ENCODE results near the gene DAZAP1. TPM values are rescaled to one million over a fixed set of nuclear protein-coding genes. Genes with fewer than 3 reads are reported as not detected.

The DAZAP1 gene
- total RNA-seq: 42.3 and 80.3 TPM in 2 replicates

DNA sequence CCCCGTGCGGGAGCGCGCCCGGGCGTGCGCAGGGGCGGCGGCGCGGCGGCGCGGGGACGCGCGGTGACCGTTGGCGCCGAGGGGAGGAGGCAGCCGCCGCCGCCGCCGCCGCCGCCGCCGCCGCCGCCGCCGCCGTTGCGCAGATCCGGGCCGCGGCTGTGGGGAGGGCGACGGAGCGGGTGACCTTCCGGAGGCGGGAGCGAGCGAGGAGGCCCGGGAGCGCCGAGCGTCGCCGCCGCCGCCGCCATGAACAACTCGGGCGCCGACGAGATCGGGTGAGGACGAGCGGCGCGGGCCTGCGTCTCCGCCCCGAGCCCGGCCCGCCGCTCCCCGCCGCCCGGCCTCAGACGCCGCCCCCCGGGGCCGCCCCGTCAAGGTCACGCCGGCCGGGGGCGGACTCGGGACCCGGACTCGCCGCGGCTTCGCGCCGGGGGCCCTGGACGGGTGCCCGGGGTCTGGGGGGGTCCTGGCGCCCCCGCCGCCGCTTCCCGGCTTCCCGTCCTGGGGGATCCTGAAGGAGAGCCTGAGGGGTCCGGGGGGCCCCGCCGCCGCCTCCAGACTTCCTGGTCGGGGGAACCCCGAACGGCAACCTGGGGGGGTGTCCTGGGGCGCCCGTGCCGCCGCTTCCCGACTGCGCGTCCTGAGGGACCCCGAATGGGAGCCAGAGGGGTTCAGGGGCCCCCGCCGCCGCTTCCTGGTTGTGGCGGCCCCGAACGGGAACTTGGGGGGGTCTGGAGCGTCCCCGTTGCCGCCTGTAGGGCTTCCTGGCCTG, at the start of gene DAZAP1:
DAZAP1 (plus strand) TSS at position 59 of the 772 bp plus-strand sequence; CDS start at position 247, 188 bp downstream.

DNA sequence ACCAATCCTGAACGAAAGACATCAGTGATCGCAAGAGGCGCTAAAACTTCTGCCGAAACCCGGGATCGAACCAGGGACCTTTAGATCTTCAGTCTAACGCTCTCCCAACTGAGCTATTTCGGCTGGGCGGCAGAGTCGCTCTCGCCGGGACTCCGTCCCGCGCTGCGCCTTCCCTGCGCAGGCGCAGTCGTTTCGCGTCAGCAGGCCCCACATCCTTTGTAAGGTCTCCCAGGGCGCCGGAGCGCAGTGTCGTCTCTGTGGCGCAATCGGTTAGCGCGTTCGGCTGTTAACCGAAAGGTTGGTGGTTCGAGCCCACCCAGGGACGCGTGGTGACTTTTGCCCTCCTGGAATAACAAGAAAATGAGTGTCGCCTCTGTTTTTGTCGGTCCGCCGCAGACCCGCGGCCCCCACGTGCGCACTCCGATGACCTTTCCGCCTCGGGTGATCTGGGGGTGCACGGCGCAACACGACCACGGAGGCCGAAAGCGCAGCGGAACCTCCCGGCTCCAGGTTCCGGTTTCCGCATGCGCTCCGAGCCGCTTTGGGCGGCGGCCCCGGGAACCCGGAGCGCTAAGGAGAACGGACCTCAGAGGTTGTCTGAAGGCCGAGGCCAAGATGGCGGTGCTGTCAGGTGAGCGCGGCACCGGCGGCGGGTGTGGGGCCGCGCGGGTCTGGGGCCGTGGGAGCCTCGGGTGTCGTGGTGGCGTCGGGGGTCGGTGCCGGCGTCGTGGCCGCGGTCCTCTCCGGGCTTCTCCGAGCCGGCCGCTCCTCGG, 23.9 kb upstream of the DAZAP1 start, which contains the start of gene NDUFS7:
NDUFS7 (plus strand) TSS at position 596 of the 773 bp plus-strand sequence; CDS start at position 616, 20 bp downstream.

DNA sequence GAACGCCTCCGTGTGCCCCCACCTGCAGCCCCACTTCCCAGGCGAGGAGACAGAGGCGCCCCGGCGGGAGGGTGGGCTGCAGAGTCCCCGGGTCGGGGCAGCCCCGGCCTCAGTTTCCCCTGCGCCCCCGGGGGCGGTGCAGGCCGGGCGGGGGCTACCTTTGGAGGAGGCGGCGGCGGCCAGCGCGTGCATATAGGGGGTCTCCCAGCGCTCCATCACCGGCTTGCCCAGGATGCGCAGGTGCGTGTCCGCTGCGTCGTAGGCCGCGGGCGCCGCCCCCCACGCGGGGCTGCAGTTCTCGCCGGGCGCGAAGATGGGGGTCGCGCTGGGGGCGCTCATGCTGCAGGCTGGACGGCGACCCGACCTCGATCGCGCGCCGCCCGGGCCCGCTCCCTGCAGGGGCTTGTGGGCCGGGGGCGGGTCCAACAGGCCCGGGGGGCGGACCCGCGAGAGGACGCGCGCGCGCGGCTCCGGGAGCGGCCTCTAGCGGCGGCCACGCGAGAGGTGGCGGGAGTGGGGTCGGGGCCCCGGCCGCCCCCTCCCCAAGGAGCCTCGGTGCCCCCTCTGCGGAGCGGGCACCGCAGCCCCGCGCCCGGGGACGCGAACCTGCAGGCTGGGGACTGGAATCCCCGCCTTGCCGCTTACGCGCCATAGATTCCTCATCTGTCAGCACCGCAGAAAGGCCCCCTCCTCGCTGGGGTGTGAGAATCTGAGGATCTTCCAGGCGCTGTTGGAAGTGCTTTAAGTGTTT, 6.1 kb upstream of the DAZAP1 start, which contains the start of gene GAMT:
GAMT (minus strand) TSS at position 405 of the 751 bp plus-strand sequence; CDS start at position 339, 66 bp downstream.

DNA sequence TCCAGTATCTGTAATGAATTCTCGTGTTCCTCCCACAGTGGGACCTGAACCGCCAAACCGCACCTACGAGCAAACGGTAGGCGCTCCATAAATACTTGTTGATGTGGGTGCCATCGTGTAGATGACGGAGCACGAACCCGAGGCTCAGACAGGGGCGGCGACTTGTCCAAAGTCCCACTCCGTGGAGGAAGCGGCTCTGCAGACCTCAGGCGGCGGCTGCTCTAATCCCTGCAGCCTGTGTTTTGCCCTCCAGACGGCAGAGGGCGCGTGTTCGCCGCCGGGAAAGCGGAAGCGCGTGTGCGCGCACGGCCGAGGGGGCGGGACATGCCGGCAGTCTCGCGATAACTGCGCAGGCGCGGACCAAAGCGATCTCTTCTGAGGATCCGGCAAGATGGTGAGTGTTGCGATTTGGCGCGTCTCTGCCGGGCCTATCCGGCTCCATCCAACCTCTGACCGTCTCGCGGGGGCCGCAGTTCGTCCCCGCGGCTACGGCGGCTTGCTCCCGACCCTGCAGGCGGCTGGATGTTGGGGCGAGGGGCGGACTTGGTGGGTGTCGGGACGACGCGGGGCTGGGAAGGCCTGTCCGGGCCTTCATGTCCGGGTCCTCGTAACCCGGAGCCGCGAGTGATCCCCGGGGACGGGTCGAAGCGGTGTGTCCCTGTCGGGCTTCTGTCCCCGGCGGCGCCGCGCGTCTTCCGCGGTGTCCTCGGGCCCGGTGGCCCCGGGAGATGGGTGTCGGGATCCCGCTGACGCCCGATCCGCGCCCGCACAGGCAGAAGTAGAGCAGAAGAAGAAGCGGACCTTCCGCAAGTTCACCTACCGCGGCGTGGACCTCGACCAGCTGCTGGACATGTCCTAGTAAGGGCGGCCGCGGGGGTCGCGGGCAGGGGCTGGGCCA, 30.9 kb downstream of the DAZAP1 start, which contains the start of gene RPS15:
RPS15 (plus strand) TSS at position 362 of the 898 bp plus-strand sequence; CDS start at position 392, 30 bp downstream.

DNA sequence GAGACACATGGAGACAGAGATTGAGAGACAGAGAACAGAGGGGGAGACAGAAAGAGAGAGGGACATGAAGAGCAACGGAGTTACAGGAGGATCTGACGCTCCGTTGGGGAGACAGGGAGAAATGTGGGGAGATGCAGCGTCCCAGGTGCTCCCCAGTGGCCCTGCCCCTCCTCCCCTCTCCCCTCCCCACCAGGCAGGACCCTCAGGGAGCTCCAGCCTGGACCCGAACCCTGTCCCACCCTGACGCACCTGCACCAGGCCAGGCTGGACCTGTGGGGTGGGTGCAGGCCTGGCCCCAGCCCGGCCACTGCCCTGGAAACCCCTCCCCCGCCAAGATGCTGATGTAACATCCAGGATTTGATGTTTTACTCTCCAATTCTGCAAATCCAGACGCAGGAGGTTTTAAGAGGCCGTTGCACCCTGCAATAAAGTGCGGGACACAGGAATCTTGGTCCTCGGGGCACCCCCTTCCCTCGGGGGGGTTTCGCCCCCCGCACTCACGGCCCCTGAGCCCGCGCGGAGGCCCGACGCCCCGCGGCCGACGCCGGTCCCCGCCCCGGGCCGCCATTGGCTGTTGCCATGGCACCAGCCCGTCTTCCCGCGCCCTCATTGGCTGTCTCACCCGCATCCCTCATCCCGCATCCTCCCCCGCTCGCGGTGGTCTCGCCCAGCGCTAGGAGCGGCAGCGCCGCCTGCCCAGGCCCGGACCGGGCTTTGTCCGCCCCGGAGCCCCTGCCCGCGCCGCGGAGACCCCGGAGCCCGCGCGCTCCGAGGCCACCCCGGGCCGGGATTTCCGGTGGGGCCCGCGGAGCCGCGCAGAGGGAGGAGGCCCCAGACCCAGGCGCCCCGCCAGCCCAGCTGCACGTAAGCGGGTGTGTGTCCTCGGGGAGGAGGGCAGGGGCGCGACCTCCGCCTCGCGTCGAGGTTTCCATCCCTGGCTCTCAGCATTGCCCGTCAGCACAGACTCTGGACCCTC, 42.4 kb downstream of the DAZAP1 start, which contains the start of gene APC2:
APC2 (plus strand) TSS at position 655 of the 976 bp plus-strand sequence. CDS start 2,881 bp downstream, outside the sequence.

DNA sequence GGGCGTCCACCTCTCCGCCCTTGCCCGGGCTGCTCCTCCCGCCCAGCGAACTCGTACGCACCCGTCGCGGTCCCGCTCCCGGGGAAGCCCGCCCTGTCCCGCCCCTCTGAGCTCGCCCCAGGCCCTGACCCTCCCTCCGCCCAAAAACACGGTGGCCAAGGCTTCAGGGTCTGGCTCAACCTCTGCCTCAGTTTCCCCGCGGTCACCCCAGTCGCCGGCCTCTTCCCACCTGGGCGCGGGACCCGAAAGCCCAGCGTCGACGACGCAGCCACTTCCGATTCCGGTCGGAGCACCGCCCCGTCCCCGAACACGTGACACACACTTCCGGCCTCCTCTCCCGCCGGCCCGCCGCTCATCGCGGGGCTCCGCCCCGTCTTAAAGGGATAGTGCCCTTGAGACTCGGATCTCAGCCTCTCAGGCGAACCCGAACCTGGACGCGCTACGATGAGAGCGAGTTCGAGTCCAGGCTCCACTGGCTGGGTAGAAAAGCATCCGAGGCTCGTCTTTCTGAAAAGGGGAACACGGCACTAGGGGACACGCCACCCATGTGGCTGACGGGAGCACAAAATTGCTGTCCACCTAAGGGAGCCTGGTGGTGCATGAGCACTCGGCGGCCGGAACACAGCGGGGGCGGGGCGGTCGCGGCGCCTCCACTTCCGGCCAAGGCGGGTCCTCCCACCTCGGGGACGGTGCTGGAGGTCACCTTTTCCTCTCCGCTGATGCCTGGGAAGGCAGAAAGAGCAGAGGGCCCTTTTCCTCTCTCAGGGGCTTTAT, 71.7 kb downstream of the DAZAP1 start, which contains the start of gene C19orf25:
C19orf25 (minus strand) TSS at position 282 of the 774 bp plus-strand sequence. CDS start 312 bp downstream, outside the sequence.

Other genes with a start within 250 kb of the DAZAP1 start
- 34.1 and 40.3 TPM in 2 replicates for gene SBNO2, start 233.3 kb upstream of the DAZAP1 start, total RNA-seq
- gene STK11, start 201.8 kb upstream of the DAZAP1 start, total RNA-seq: 82.9 and 101 TPM in 2 replicates
- 1.7 TPM in 2 replicates for gene CBARP, start 169.6 kb upstream of the DAZAP1 start, total RNA-seq
- gene ATP5F1D, start 165.8 kb upstream of the DAZAP1 start, total RNA-seq: 11.8 and 29.1 TPM in 2 replicates
- 8.7 and 22.4 TPM in 2 replicates for gene MIDN, start 159.0 kb upstream of the DAZAP1 start, total RNA-seq
- 199 and 207 TPM in 2 replicates for gene CIRBP, start 138.3 kb upstream of the DAZAP1 start, total RNA-seq
- gene FAM174C, start 132.1 kb upstream of the DAZAP1 start, total RNA-seq: 22.8 and 24.2 TPM in 2 replicates
- gene EFNA2, start 121.7 kb upstream of the DAZAP1 start, total RNA-seq: not detected in 2 replicates
- 47.6 and 53.3 TPM in 2 replicates for gene NDUFS7, start 23.7 kb upstream of the DAZAP1 start, total RNA-seq
- gene GAMT, start 6.0 kb upstream of the DAZAP1 start, total RNA-seq: 35.2 and 40.1 TPM in 2 replicates
- 300 and 351 TPM in 2 replicates for gene RPS15, start 30.8 kb downstream of the DAZAP1 start, total RNA-seq
- gene APC2, start 42.5 kb downstream of the DAZAP1 start, total RNA-seq: 0.19 and 0.28 TPM in 2 replicates
- gene C19orf25, start 71.6 kb downstream of the DAZAP1 start, total RNA-seq: 21.3 and 23.7 TPM in 2 replicates
- 0.19 and 1.4 TPM in 2 replicates for gene PCSK4, start 82.8 kb downstream of the DAZAP1 start, total RNA-seq
- 1.2 and 2.8 TPM in 2 replicates for gene REEP6, start 83.6 kb downstream of the DAZAP1 start, total RNA-seq
- 1.9 and 3.4 TPM in 2 replicates for gene ADAMTSL5, start 105.4 kb downstream of the DAZAP1 start, total RNA-seq
- under 0.01 TPM in 1 of 2 replicates, not detected in the other for gene PLK5, start 116.5 kb downstream of the DAZAP1 start, total RNA-seq
- gene MEX3D, start 160.7 kb downstream of the DAZAP1 start, total RNA-seq: 40.9 and 42.0 TPM in 2 replicates
- gene MBD3, start 185.3 kb downstream of the DAZAP1 start, total RNA-seq: 59.2 and 101 TPM in 2 replicates
- gene UQCR11, start 197.9 kb downstream of the DAZAP1 start, total RNA-seq: 58.1 and 76.7 TPM in 2 replicates
- 34.4 and 71.9 TPM in 2 replicates for gene TCF3, start 245.0 kb downstream of the DAZAP1 start, total RNA-seq

Measured in regular cardiac myocyte (primary cell).